Measurements from ENCODE around the gene MACROD2. TPM values are rescaled to one million over a fixed set of nuclear protein-coding genes. Genes with fewer than 3 reads are reported as not detected.

The MACROD2 gene
- total RNA-seq, 4 donors from 2014 or later = 1.8 to 4.8 (median 2.9) TPM

- Histone ChIP-seq H3K27ac (no peak overlapping the region), H3K27me3 (no peaks in the 10 kb centered on the region), H3K9me3 (no peaks in the 10 kb centered on the region), H3K4me3 (no peak overlapping the region), H3K36me3 (no peaks in the 10 kb centered on the region), H3K4me1 (peaks cover 0 to 6% (median 0%) of the 10 kb centered on the region in 3 donors)
- intact Hi-C loops (cut with DNase I) = no loop called here
- no peak for DNase-seq
- no peak for TF ChIP-seq CTCF (IDR thresholded peaks at IDR 0.05)
- no peak for TF ChIP-seq POLR2A (IDR thresholded peaks at IDR 0.05)
- WGBS, 2 donors = 79 to 80% methylated on average over 3 of the region's 3 CpGs
Observed at GRCh38 chr20:15705975-15706374, 1710.7 kb downstream of the MACROD2 start.

GRCh38 chr20:15706719-15707118 lies 1711.4 kb downstream of the MACROD2 start:
- H3K9me3 ChIP-seq = no peaks in the 10 kb centered on the region
- TF ChIP-seq CTCF (IDR thresholded peaks at IDR 0.05) = no peak
- TF ChIP-seq POLR2A (IDR thresholded peaks at IDR 0.05) = no peak
- no peak overlapping the region for H3K27ac ChIP-seq
- H3K4me3 ChIP-seq = no peak overlapping the region
- intact Hi-C loops (cut with DNase I) = no loop called here
- no peaks in the 10 kb centered on the region for H3K36me3 ChIP-seq
- DNase-seq = no peak
- no peaks in the 10 kb centered on the region for H3K27me3 ChIP-seq
- peaks cover 0 to 6% (median 0%) of the 10 kb centered on the region in 3 donors for H3K4me1 ChIP-seq

GRCh38 chr20:15708984-15709598 lies 1713.8 kb downstream of the MACROD2 start:
- no peak for TF ChIP-seq POLR2A (IDR thresholded peaks at IDR 0.05)
- peak; percentile 8 to 51 (median 36) for TF ChIP-seq CTCF (IDR thresholded peaks at IDR 0.05)
- Histone ChIP-seq H3K9me3 (no peaks in the 10 kb centered on the region), H3K4me3 (no peak overlapping the region), H3K27ac (no peak overlapping the region), H3K36me3 (no peaks in the 10 kb centered on the region), H3K4me1 (no peaks in the 10 kb centered on the region), H3K27me3 (no peaks in the 10 kb centered on the region)
- 65 to 70% methylated on average over 9 of the region's 9 CpGs for WGBS, 2 donors
- intact Hi-C loops (cut with DNase I) = no loop called here
- DNase-seq = no peak

GRCh38 chr20:15710636-15711035 lies 1715.3 kb downstream of the MACROD2 start:
- Histone ChIP-seq H3K27ac (no peak overlapping the region), H3K27me3 (no peaks in the 10 kb centered on the region), H3K9me3 (no peaks in the 10 kb centered on the region), H3K4me1 (no peaks in the 10 kb centered on the region), H3K36me3 (no peaks in the 10 kb centered on the region), H3K4me3 (no peak overlapping the region)
- TF ChIP-seq POLR2A (IDR thresholded peaks at IDR 0.05) = no peak
- no peak for TF ChIP-seq CTCF (IDR thresholded peaks at IDR 0.05)
- WGBS, 2 donors = 79 to 89% methylated on average over 5 of the region's 5 CpGs
- DNase-seq = no peak
- intact Hi-C loops (cut with DNase I) = no loop called here

GRCh38 chr20:15711177-15711576 lies 1715.9 kb downstream of the MACROD2 start:
- H3K4me1 ChIP-seq = no peaks in the 10 kb centered on the region
- DNase-seq = no peak
- intact Hi-C loops (cut with DNase I) = no loop called here
- H3K27me3 ChIP-seq = no peaks in the 10 kb centered on the region
- no peaks in the 10 kb centered on the region for H3K9me3 ChIP-seq
- 72 to 81% methylated on average over 7 of the region's 7 CpGs for WGBS, 2 donors
- H3K4me3 ChIP-seq = no peak overlapping the region
- no peak overlapping the region for H3K27ac ChIP-seq
- no peaks in the 10 kb centered on the region for H3K36me3 ChIP-seq
- TF ChIP-seq CTCF (IDR thresholded peaks at IDR 0.05) = no peak
